Calu3 (cell line): ENCODE measurements around the gene TBL3. TPM values are rescaled to one million over a fixed set of nuclear protein-coding genes. Genes with fewer than 3 reads are reported as not detected.
A peak's percentile ranks its signal among the peaks of the same experiment; 100 is the strongest.
"Not testable (repeated sequence)": the region's sequence is repeated elsewhere in the genome, so short reads cannot be mapped to it uniquely, and the experiment has no call there.

Source experiments
- BruUV-seq: library from RNA; stranded (reverse); fragments of 400-500 nt; replicated peaks from 2 replicates; lab custom pipeline; 2021; lab: Mats Ljungman, UMichigan
- CTCF ChIA-PET: fragments of 300-600 bp; sonication (Branson Sonifier 250); formaldehyde crosslinking; loops from one replicate; lab custom pipeline; 2022; ENCODE audit warnings: antibody characterized with exemption; lab: Charles Lee
- DNase-seq: peaks from one replicate; pipeline ENCODE4 v3.0.0; 2022
- H3K27ac Mint-ChIP-seq: one replicate; pipeline ENCODE4 v1.8.0; 2022; ENCODE audit warnings: mixed read lengths; ENCODE audit not compliant: unreplicated experiment
- H3K27me3 Mint-ChIP-seq: one replicate; pipeline ENCODE4 v1.8.0; 2022; ENCODE audit warnings: mixed read lengths; ENCODE audit not compliant: unreplicated experiment
- H3K36me3 Mint-ChIP-seq: one replicate; pipeline ENCODE4 v1.8.0; 2022; ENCODE audit warnings: mild to moderate bottlenecking, moderate library complexity, mixed read lengths; ENCODE audit not compliant: insufficient read depth, unreplicated experiment
- H3K4me1 Mint-ChIP-seq: one replicate; pipeline ENCODE4 v1.8.0; 2022; ENCODE audit warnings: mild to moderate bottlenecking, low read depth, mixed read lengths; ENCODE audit not compliant: unreplicated experiment
- H3K4me3 Mint-ChIP-seq: one replicate; pipeline ENCODE4 v1.8.0; 2022; ENCODE audit warnings: mild to moderate bottlenecking, low read depth, moderate library complexity, mixed read lengths; ENCODE audit not compliant: unreplicated experiment
- H3K9me3 Mint-ChIP-seq: one replicate; pipeline ENCODE4 v1.8.0; 2022; ENCODE audit warnings: low read depth, mixed read lengths; ENCODE audit not compliant: unreplicated experiment
- intact Hi-C: fragments of 100-400 bp; cut with micrococcal nuclease; formaldehyde crosslinking; loops from one replicate; pipeline ENCODE4 v1.10.0; 2022; ENCODE audit not compliant: unreplicated experiment
- total RNA-seq: library from RNA; stranded (reverse); gene quantifications from 2 replicates; pipeline ENCODE4 v1.2.3, GENCODE V29; 2022
- TF ChIP-seq, protein P1 (sequence below): fragments of 200-600 bp; IDR thresholded peaks from one replicate; pipeline ENCODE4 v1.8.0; 2022; ENCODE audit warnings: antibody characterized with exemption; ENCODE audit not compliant: unreplicated experiment

TBL3 gene
- total RNA-seq, 1 experiment from 2014 or later = 62.0 TPM

DNA sequence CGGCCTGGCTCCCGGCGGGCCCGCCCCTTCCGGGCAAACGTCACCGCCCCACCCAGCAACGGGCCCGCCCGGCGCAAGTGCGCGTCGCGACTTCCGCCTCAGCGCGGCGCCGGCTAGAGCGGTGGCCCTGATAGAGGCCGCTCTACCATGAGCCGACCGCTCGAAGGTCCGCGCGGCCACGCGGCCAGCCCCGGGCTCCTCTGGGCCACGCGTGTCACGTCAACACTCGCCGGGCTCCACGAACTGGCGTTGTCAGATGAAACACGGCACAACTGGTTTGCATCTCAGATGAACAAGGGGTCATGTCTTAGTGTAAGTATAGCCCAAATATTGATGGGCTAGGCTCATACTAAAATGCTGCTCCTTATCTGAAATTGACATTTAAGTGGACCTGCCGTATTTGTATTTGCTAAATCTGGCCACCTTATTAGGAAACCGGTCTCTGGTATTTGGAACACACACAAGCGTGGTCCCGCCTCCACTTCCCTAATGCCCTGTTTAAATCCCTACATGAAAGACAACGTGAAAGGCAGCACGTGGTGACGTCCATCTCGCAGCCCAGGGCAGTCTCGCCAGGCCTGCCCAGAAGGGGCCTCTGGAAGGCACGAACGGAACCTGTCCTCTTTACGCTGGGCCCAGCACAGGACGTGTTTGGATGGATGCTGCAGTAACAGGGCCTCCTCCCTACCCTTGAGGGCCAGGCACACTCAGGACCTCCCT, 38.1 kb downstream of the TBL3 start, which contains the start of gene ZNF598:
TSS of gene ZNF598 (minus strand) at position 31 of the 720 bp plus-strand sequence.
- H3K27ac Mint-ChIP-seq = peak within 1 kb of the TSS; percentile 93
- TF ChIP-seq, protein P1, sequence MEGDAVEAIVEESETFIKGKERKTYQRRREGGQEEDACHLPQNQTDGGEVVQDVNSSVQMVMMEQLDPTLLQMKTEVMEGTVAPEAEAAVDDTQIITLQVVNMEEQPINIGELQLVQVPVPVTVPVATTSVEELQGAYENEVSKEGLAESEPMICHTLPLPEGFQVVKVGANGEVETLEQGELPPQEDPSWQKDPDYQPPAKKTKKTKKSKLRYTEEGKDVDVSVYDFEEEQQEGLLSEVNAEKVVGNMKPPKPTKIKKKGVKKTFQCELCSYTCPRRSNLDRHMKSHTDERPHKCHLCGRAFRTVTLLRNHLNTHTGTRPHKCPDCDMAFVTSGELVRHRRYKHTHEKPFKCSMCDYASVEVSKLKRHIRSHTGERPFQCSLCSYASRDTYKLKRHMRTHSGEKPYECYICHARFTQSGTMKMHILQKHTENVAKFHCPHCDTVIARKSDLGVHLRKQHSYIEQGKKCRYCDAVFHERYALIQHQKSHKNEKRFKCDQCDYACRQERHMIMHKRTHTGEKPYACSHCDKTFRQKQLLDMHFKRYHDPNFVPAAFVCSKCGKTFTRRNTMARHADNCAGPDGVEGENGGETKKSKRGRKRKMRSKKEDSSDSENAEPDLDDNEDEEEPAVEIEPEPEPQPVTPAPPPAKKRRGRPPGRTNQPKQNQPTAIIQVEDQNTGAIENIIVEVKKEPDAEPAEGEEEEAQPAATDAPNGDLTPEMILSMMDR = no peak
- H3K4me1 Mint-ChIP-seq = peaks cover 35% of the 10 kb centered on the region
- intact Hi-C loops = no loop called here
- CTCF ChIA-PET = no interaction called here
- H3K27me3 Mint-ChIP-seq = no peaks in the 10 kb centered on the region
- BruUV-seq = TSS peak; percentile 97
- H3K36me3 Mint-ChIP-seq = peaks cover 41% of the 10 kb centered on the region
- H3K4me3 Mint-ChIP-seq = peak within 1 kb of the TSS; percentile 89
- H3K9me3 Mint-ChIP-seq = no peaks in the 10 kb centered on the region
- DNase-seq = peak; percentile 93

DNA sequence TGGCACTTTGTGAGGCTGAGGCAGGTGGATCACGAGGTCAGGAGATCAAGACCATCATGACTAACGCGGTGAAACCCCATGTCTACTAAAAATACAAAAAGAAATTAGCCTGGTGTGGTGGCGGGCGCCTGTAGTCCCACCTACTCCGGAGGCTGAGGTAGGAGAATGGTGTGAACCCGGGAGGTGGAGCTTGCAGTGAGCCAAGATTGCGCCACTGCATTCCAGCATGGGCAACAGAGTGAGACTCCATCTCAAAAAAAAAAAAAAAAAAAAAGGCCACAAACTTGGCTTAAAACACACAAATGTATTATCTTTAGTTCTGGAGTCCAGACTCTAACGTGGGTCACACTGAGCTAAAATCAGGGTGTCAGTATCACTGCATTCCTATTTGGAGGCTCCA, 39.9 kb downstream of the TBL3 start:
- H3K27me3 Mint-ChIP-seq, intact Hi-C loops, H3K27ac Mint-ChIP-seq, DNase-seq, H3K9me3 Mint-ChIP-seq, BruUV-seq, H3K4me3 Mint-ChIP-seq: not testable (repeated sequence)
- H3K36me3 Mint-ChIP-seq = peaks cover 33% of the 10 kb centered on the region
- peaks cover 20% of the 10 kb centered on the region for H3K4me1 Mint-ChIP-seq
- CTCF ChIA-PET = interaction anchor here (0.6 kb wide), 1 partner anchor 192 kb away, joined by 5 read pairs; no protein-coding TSS in a partner anchor

DNA sequence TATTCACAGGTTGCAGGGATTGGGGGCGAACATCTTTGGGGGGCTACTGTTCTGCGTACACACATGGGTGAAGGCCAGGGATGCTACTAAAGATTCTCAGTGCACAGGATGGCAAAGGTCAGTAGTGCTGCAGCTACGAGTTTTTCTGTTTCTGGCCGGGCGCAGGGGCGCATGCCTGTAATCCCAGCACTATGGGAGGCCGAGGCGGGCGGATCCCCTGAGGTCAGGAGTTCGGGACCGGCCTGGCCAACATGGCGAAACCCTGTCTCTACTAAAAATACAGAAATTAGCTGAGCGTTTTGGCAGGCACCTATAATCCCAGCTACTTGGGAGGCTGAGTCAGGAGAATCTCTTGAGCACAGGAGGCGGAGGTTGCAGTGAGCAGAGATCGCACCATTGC, 41.7 kb downstream of the TBL3 start:
- peaks cover 20% of the 10 kb centered on the region for H3K36me3 Mint-ChIP-seq
- no TSS peak for BruUV-seq
- H3K27ac Mint-ChIP-seq = no peak overlapping the region
- intact Hi-C loops = no loop called here
- TF ChIP-seq, protein P1 = no peak
- no peak for DNase-seq
- H3K27me3 Mint-ChIP-seq = peaks cover 12% of the 10 kb centered on the region
- H3K9me3 Mint-ChIP-seq = no peaks in the 10 kb centered on the region
- H3K4me3 Mint-ChIP-seq = no peak overlapping the region
- peaks cover 3% of the 10 kb centered on the region for H3K4me1 Mint-ChIP-seq
- CTCF ChIA-PET = interaction anchor here (0.6 kb wide), 2 partner anchors 301 to 509 kb away, joined by 5 to 7 read pairs; no protein-coding TSS in a partner anchor

DNA sequence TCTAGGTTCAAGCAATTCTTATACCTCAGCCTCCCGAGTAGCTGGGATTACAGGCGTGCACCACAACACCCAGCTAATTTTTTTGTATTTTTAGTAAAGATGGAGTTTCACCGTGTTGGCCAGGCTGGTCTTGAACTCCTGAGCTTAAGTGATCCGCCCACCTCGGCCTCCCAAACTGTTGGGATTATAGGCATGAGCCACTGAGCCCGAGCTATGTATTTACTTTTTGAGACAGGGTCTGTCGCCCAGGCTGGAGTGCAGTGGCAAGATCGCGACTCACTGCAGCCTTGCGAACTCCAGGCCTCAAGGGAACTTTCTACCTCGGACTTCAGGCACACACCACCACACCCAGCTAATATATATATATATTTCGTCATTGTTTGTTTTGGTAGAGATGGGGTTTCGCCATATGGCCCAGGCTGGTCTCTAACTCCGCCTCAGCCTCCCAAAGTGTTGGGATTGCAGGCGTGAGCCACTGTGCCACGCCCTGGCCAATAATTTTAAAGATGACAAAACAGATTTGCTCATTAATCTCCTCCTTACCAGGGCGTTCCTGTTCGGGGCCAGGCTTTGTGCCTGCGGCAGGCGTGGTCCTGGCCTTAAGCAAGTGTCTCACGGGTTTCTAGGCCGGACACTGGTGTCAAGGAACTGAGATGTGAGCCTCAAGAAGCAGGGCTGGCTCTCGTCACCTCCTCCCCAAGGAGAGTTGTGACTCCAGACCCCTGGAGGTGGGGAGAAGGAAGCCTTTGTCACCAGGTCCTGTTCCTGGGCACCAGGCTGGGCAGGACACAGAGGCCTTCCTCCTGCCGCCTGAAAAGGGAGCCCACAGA, 43.5 kb downstream of the TBL3 start:
- H3K27me3 Mint-ChIP-seq = peaks cover 30% of the 10 kb centered on the region
- peaks cover 2% of the 10 kb centered on the region for H3K36me3 Mint-ChIP-seq
- peaks cover 2% of the 10 kb centered on the region for H3K4me1 Mint-ChIP-seq
- H3K27ac Mint-ChIP-seq = no peak overlapping the region
- no peaks in the 10 kb centered on the region for H3K9me3 Mint-ChIP-seq
- TF ChIP-seq, protein P1 = no peak
- intact Hi-C loops = no loop called here
- no TSS peak for BruUV-seq
- DNase-seq = peak; percentile 53
- H3K4me3 Mint-ChIP-seq = no peak overlapping the region
- CTCF ChIA-PET = interaction anchor here (2.1 kb wide), 1 partner anchor 11 kb away, joined by 9 read pairs; no protein-coding TSS in a partner anchor
